CD4-positive, alpha-beta T cell treated with Interleukin-2 at 100 ng/mL for 4 hours (primary cell): Measurements from ENCODE around the gene SUCLA2.

Experiments
- DNase-seq: peaks from one replicate; pipeline ENCODE4 v3.0.0-alpha.2; 2020; ENCODE audit warnings: low spot score

SUCLA2 gene

DNA sequence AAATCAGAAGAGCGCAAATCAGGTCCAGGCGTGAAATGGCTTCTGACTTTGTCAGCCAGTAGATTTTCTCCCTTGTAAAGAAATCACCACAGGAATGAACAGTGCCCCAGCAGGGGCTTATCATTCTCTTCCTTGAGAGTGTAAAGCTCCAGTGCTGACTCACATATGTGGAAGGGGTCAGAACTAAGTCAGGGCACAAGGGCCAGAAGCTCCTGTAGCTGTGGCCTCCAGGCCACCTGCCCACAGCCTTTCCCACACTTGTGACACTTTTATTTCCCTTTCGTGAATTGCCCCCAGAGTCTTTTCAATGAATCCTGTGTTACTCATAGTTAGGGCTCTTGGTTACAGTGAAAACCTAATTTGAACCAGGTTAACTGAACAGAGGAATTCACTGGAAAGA is 99.6 kb downstream of the SUCLA2 start:
- no peak for DNase-seq

DNA sequence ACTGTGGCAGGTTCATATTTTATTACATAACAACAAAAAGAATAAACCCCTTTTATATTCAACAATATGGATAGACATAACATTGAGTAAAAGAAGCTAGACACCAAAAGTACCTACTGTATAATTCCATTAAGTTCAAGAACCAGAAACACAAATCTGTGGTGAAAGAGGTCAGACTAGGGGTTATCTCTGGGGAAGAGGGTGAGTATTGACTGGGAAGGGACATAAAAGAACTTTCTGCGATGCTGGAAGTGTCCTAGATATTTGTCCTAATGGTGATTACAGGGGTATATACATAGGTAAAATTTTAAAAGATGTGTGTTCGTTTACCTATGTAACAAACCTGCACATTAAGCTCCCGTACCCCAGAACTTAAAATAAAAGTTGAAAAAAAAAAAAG is 103.0 kb downstream of the SUCLA2 start:
- DNase-seq, result no peak

DNA sequence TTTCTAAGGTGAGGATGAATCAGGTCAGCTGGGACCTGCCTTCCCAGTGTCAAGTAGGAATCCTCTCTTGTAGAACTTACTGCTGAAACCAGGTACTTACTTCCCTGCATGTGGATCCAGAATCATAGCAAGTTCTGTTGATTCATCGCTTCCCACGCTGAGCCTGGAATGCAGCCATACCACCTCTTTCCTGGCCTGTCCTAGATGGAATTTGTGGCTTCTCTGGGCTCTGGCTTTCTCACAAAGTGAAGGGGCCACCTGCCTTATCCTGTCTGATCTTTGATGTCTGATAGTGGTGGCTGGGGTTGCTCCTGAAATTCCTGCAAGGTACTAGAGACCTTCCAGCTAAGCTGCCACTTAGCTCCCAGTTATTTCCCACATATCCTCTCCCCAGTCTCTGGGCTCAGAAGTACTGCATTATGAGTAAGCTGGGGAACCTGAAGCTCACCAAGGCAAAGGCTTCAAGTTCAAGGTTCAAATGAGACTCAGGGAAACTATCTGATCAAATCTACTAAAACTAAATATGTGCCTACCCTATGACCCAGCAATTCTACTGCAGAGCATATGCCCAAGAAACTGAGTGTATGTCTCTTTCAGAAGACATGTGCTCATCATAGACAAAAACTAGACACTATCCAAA is 103.5 kb downstream of the SUCLA2 start:
- DNase-seq, result no peak

GRCh38 chr13:47896546-47896945 is 104.5 kb downstream of the SUCLA2 start:
- DNase-seq, result no peak

DNA sequence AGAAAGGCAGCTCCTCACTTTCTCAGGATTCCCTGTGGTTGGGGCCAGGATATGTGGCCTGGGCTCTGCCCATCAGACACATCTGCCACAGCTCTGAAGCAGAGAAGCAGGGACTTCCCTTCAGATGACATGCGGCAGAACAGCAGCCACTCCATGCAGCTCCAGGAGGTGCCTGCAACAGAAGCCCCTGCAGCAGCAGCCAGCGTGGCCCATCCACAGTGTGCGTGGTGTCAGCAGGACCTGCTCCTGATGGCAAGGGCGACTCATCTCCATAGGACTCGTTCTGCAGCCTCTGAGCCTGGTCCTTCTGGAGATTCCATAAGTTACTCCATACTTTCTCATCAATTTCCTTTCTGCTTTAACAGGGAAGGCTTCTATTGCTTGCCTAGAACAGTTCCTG is 105.0 kb downstream of the SUCLA2 start:
- no peak for DNase-seq

- DNase-seq, result no peak
These were observed 107.5 kb downstream of the SUCLA2 start for GRCh38 chr13:47893527-47893926.
